CD4-positive, alpha-beta memory T cell (primary cell): Measurements from ENCODE around the gene PHAF1. TPM values are rescaled to one million over a fixed set of nuclear protein-coding genes. Genes with fewer than 3 reads are reported as not detected.
"Not testable (repeated sequence)": the region's sequence is repeated elsewhere in the genome, so short reads cannot be mapped to it uniquely, and the experiment has no call there.

Source experiments
- CTCF ChIA-PET: fragments of 350-600 bp; sonication (Branson Sonifier 250); formaldehyde crosslinking; loops from one replicate; lab custom pipeline; 2021; ENCODE audit warnings: inconsistent platforms; ENCODE audit not compliant: partially characterized antibody; lab: Charles Lee
- POLR2A ChIA-PET: fragments of 350-600 bp; sonication (Branson Sonifier 250); formaldehyde crosslinking; loops from one replicate; lab custom pipeline; 2021; ENCODE audit not compliant: partially characterized antibody; lab: Charles Lee
- DNase-seq, 5 donors: peaks; one replicate each; pipeline versions ENCODE4 v3.0.0 to v3.0.0-alpha.2; 2020 to 2022; ENCODE audit warnings: mixed read lengths in 1 of 5
- H3K27ac ChIP-seq: one replicate; pipeline ENCODE4 v1.7.0; 2013; ENCODE audit warnings: low read depth, low read length
- H3K27me3 ChIP-seq: 2 replicates; pipeline ENCODE4 v1.7.0; 2013; ENCODE audit warnings: mild to moderate bottlenecking, low read length, moderate library complexity; ENCODE audit not compliant: insufficient read depth
- H3K36me3 ChIP-seq: 2 replicates; pipeline ENCODE4 v1.7.0; 2013; ENCODE audit warnings: mild to moderate bottlenecking, low read length, moderate library complexity; ENCODE audit not compliant: insufficient read depth
- H3K4me1 ChIP-seq: 2 replicates; pipeline ENCODE4 v1.7.0; 2013; ENCODE audit warnings: mild to moderate bottlenecking, low read length, moderate library complexity; ENCODE audit not compliant: insufficient read depth
- H3K4me3 ChIP-seq, 2 donors: one replicate each; pipeline ENCODE4 v1.7.0; 2013; ENCODE audit warnings: low read length in 2 of 2, mild to moderate bottlenecking in 1 of 2
- H3K9me3 ChIP-seq, 2 donors: one replicate each; pipeline ENCODE4 v1.7.0; 2013; ENCODE audit warnings: low read length in 2 of 2, control low read depth in 1 of 2; ENCODE audit not compliant: control insufficient read depth in 1 of 2
- H3K27ac Mint-ChIP-seq, 7 donors: one replicate each; pipeline ENCODE4 v1.8.0; 2020 to 2021; ENCODE audit warnings: mixed read lengths in 7 of 7, mild to moderate bottlenecking in 6 of 7, inconsistent platforms in 3 of 7, moderate library complexity in 3 of 7
- H3K27me3 Mint-ChIP-seq, 2 donors: one replicate each; pipeline ENCODE4 v1.8.0; 2020 to 2021; ENCODE audit warnings: mixed read lengths in 2 of 2
- H3K36me3 Mint-ChIP-seq, 2 donors: one replicate each; pipeline ENCODE4 v1.8.0; 2020 to 2021; ENCODE audit warnings: mixed read lengths in 2 of 2, inconsistent platforms in 1 of 2, mild to moderate bottlenecking in 1 of 2
- H3K4me1 Mint-ChIP-seq, 4 donors: one replicate each; pipeline ENCODE4 v1.8.0; 2020 to 2021; ENCODE audit warnings: mixed read lengths in 4 of 4, mild to moderate bottlenecking in 1 of 4
- H3K4me3 Mint-ChIP-seq, 8 donors: one replicate each; pipeline ENCODE4 v1.8.0; 2020 to 2021; ENCODE audit warnings: mixed read lengths in 8 of 8, mild to moderate bottlenecking in 7 of 8, moderate library complexity in 6 of 8, inconsistent platforms in 3 of 8
- H3K9me3 Mint-ChIP-seq, 8 donors: one replicate each; pipeline ENCODE4 v1.8.0; 2020 to 2021; ENCODE audit warnings: mixed read lengths in 8 of 8, mild to moderate bottlenecking in 5 of 8, inconsistent platforms in 3 of 8, moderate library complexity in 1 of 8
- intact Hi-C: fragments of 100-400 bp; cut with micrococcal nuclease; formaldehyde crosslinking; loops from one replicate; pipeline ENCODE4 v1.15.1; 2023
- polyA plus RNA-seq, 2 donors: library from polyadenylated mRNA; unstranded; fragments of 300-500 nt; fragmentation: Illumina TruSeq; gene quantifications; one replicate each; pipeline ENCODE4 v1.2.3, GENCODE V29; 2021
- total RNA-seq, 2 experiments: library from RNA; stranded (reverse); gene quantifications; one replicate each; pipeline ENCODE4 v1.2.3, GENCODE V29; 2021

Gene PHAF1
- total and polyA plus RNA-seq, 4 experiments from 2014 or later: 7.5 to 22.7 (median 19.2) TPM

DNA sequence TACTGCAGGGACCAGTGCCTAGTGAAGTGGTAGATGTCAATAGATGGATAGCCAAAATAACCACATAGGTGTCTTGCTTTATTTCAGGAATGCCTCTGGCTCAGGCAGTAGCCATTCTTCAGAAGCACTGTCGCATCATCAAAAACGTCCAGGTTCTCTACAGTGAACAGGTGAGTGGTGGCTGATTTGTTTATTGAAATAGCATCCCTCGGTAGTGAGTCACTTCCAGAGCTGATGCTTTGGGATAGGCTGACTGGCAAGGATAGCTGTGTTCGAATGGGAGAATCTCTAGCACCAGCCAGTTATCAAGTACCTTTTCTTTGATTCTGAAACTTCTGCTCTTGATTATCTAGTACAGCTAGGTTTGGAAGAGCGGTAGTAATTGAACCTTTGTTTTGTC is 10.3 kb downstream of the PHAF1 start:
- CTCF ChIA-PET: interaction anchor here (1.5 kb wide), 1 partner anchor 102 kb away, joined by 4 read pairs; no protein-coding TSS in a partner anchor
- Mint-ChIP-seq H3K4me3 (no peak overlapping the region), H3K36me3 (peaks cover 12 to 41% of the 10 kb centered on the region in 2 donors), H3K4me1 (peaks cover 4 to 25% (median 9%) of the 10 kb centered on the region in 4 donors), H3K27ac (no peak overlapping the region), H3K9me3 (no peaks in the 10 kb centered on the region), H3K27me3 (no peaks in the 10 kb centered on the region)
- Histone ChIP-seq H3K9me3 (no peaks in the 10 kb centered on the region), H3K4me1 (no peaks in the 10 kb centered on the region), H3K4me3 (no peak overlapping the region), H3K27me3 (no peaks in the 10 kb centered on the region), H3K36me3 (peaks cover 33% of the 10 kb centered on the region), H3K27ac (no peak overlapping the region)
- intact Hi-C loops: no loop called here
- no peak for DNase-seq
- POLR2A ChIA-PET: no interaction called here

GRCh38 chr16:67122799-67123198 is 13.1 kb downstream of the PHAF1 start:
- H3K4me3 Mint-ChIP-seq, H3K4me1 ChIP-seq, H3K9me3 Mint-ChIP-seq, H3K27me3 ChIP-seq, H3K27me3 Mint-ChIP-seq, POLR2A ChIA-PET, CTCF ChIA-PET, H3K9me3 ChIP-seq, H3K27ac ChIP-seq, intact Hi-C loops, DNase-seq, H3K27ac Mint-ChIP-seq, H3K4me3 ChIP-seq: not testable (repeated sequence)
- H3K36me3 ChIP-seq: peaks cover 33% of the 10 kb centered on the region
- Mint-ChIP-seq H3K36me3 (peaks cover 23 to 51% of the 10 kb centered on the region in 2 donors), H3K4me1 (peaks cover 0 to 12% (median 2%) of the 10 kb centered on the region in 4 donors)

GRCh38 chr16:67128417-67128816 is 18.7 kb downstream of the PHAF1 start:
- no peak for DNase-seq
- no peak overlapping the region for H3K27ac ChIP-seq
- no peaks in the 10 kb centered on the region for H3K4me1 ChIP-seq
- no peak overlapping the region for H3K4me3 ChIP-seq
- H3K36me3 ChIP-seq: peaks cover 26% of the 10 kb centered on the region
- Mint-ChIP-seq H3K9me3 (no peaks in the 10 kb centered on the region), H3K36me3 (peaks cover 31 to 65% of the 10 kb centered on the region in 2 donors), H3K27ac (peak overlapping the region in 3 of 7 donors; percentile 36 to 63 (median 57)), H3K4me1 (no peaks in the 10 kb centered on the region), H3K27me3 (no peaks in the 10 kb centered on the region), H3K4me3 (no peak overlapping the region)
- intact Hi-C loops: no loop called here
- CTCF ChIA-PET: interaction anchor here (0.6 to 2.2 kb wide), 4 partner anchors 11 to 261 kb away, joined by 3 to 8 read pairs (median 4); no protein-coding TSS in a partner anchor
- no peaks in the 10 kb centered on the region for H3K9me3 ChIP-seq
- POLR2A ChIA-PET: no interaction called here
- no peaks in the 10 kb centered on the region for H3K27me3 ChIP-seq

GRCh38 chr16:67128887-67129286 is 19.1 kb downstream of the PHAF1 start:
- Histone ChIP-seq H3K27me3 (no peaks in the 10 kb centered on the region), H3K9me3 (no peaks in the 10 kb centered on the region), H3K4me3 (no peak overlapping the region), H3K27ac (no peak overlapping the region), H3K4me1 (no peaks in the 10 kb centered on the region), H3K36me3 (peaks cover 22% of the 10 kb centered on the region)
- Mint-ChIP-seq H3K27ac (peak overlapping the region in 3 of 7 donors; percentile 36 to 62 (median 40)), H3K4me3 (no peak overlapping the region), H3K27me3 (no peaks in the 10 kb centered on the region), H3K36me3 (peaks cover 28 to 62% of the 10 kb centered on the region in 2 donors), H3K9me3 (no peaks in the 10 kb centered on the region), H3K4me1 (no peaks in the 10 kb centered on the region)
- ChIA-PET CTCF (interaction anchor here (0.6 to 2.2 kb wide), 4 partner anchors 11 to 261 kb away, joined by 3 to 8 read pairs (median 4); no protein-coding TSS in a partner anchor), POLR2A (interaction anchor here (1.0 kb wide), 1 partner anchor 26 kb away, joined by 3 read pairs; no protein-coding TSS in a partner anchor)
- intact Hi-C loops: no loop called here
- no peak for DNase-seq

DNA sequence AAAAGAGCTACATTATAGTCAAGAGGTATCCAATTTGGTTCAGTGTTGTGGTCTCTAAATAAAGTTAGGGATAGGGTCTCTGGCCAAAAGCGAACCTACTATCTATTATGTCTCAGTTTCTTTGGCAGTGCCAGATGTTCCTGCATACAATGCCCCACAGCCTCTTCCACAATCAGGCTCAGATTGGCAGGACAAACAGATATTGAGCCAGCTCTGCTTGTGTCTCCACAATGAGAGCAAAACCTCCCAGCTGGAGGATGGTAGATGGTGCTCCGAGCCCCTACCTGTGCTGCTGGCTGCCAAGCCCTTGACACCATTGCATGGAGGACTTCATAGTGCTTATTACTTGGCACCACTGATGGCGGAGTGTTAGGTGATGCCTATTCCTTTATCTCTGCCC is 19.7 kb downstream of the PHAF1 start:
- Mint-ChIP-seq H3K9me3 (no peaks in the 10 kb centered on the region), H3K27ac (peak overlapping the region in 2 of 7 donors; percentile 23 to 52), H3K36me3 (peaks cover 33 to 62% of the 10 kb centered on the region in 2 donors), H3K4me1 (no peaks in the 10 kb centered on the region), H3K4me3 (no peak overlapping the region), H3K27me3 (no peaks in the 10 kb centered on the region)
- Histone ChIP-seq H3K4me1 (no peaks in the 10 kb centered on the region), H3K9me3 (no peaks in the 10 kb centered on the region), H3K27me3 (no peaks in the 10 kb centered on the region), H3K4me3 (no peak overlapping the region), H3K27ac (no peak overlapping the region), H3K36me3 (peaks cover 23% of the 10 kb centered on the region)
- CTCF ChIA-PET: interaction anchor here (1.0 to 2.2 kb wide), 3 partner anchors 10 to 28 kb away, joined by 3 to 8 read pairs (median 3); no protein-coding TSS in a partner anchor
- intact Hi-C loops: no loop called here
- POLR2A ChIA-PET: interaction anchor here (1.0 kb wide), 1 partner anchor 26 kb away, joined by 3 read pairs; no protein-coding TSS in a partner anchor
- no peak for DNase-seq

DNA sequence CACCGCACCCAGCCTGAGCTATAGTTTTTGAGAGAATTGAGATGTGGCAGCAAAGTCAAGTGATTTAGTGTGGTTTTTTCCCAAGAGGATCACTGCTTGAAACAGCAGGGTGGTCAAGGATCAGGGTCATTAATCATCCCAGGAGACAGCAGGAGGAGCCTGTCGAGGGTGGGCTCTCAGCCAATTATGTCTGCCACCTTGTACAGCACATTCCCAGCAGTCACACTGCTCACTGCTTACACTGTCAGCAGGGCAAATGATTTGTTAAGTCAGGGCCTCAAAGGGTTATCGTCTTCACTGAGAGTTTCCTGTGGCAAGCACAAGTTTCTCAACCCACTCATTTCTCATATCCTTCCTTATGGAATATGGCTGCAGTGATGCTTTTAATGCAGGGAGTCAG is 27.9 kb downstream of the PHAF1 start:
- H3K27ac ChIP-seq: no peak overlapping the region
- Mint-ChIP-seq H3K4me3 (no peak overlapping the region), H3K9me3 (no peaks in the 10 kb centered on the region), H3K36me3 (peaks cover 39 to 51% of the 10 kb centered on the region in 2 donors), H3K27me3 (no peaks in the 10 kb centered on the region), H3K4me1 (no peaks in the 10 kb centered on the region), H3K27ac (peak overlapping the region in 2 of 7 donors; percentile 29 to 61)
- H3K4me3 ChIP-seq: no peak overlapping the region
- H3K4me1 ChIP-seq: no peaks in the 10 kb centered on the region
- H3K27me3 ChIP-seq: no peaks in the 10 kb centered on the region
- peaks cover 44% of the 10 kb centered on the region for H3K36me3 ChIP-seq
- DNase-seq: no peak
- ChIA-PET CTCF (interaction anchor here (2.0 kb wide), 1 partner anchor 20 kb away, joined by 4 read pairs; no protein-coding TSS in a partner anchor), POLR2A (interaction anchor here (1.0 kb wide), 1 partner anchor 17 kb away, joined by 3 read pairs; no protein-coding TSS in a partner anchor)
- H3K9me3 ChIP-seq: no peaks in the 10 kb centered on the region
- intact Hi-C loops: no loop called here

DNA sequence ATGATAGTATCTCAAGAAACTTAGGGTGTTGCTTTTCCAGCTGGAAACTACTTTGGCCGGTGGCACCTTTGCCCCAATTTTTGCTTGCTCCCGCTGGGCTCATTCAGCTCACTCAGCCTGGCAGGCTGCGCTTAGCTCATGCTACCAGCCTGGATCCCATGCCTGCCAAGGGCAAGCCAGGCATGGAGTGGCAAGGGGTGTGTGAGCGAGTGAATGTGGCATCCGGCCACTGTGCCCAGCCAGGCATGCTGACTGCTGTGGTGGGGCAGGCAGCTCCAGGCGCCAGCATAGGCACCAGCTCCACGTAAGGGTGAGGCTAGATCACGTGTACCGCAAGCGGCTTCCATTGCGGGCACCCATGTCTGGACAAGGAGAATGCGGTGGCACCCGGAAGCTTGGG is 31.6 kb downstream of the PHAF1 start:
- H3K4me3 Mint-ChIP-seq: no peak overlapping the region
- H3K9me3 Mint-ChIP-seq: no peaks in the 10 kb centered on the region

More for the DNA sequence above, 31.6 kb downstream of the PHAF1 start:
- H3K4me1 ChIP-seq: no peaks in the 10 kb centered on the region
- Mint-ChIP-seq H3K36me3 (peaks cover 32 to 59% of the 10 kb centered on the region in 2 donors), H3K27ac (no peak overlapping the region), H3K4me1 (no peaks in the 10 kb centered on the region), H3K27me3 (no peaks in the 10 kb centered on the region)
- CTCF ChIA-PET: interaction anchor here (0.7 to 1.7 kb wide), 6 partner anchors 9 to 124 kb away, joined by 3 to 6 read pairs (median 4); no protein-coding TSS in a partner anchor
- H3K4me3 ChIP-seq: no peak overlapping the region
- no peaks in the 10 kb centered on the region for H3K9me3 ChIP-seq
- no peak overlapping the region for H3K27ac ChIP-seq
- no peak for DNase-seq
- intact Hi-C loops: no loop called here
- POLR2A ChIA-PET: interaction anchor here (1.3 to 1.4 kb wide), 2 partner anchors 10 to 14 kb away, joined by 4 read pairs; partner anchors contain the start of gene B3GNT9
- H3K36me3 ChIP-seq: peaks cover 41% of the 10 kb centered on the region
- H3K27me3 ChIP-seq: no peaks in the 10 kb centered on the region
